GM15510 (cell line): Measurements from ENCODE around the gene SSH3.

Experiments used
- POLR2A ChIP-seq: IDR thresholded peaks from 3 replicates; pipeline ENCODE4 v1.6.1; 2011; ENCODE audit warnings: borderline replicate concordance; ENCODE audit not compliant: insufficient read length; ENCODE audit errors: extremely low read depth

Gene SSH3

GRCh38 chr11:67293090-67293489, 10.2 kb upstream of the SSH3 start:
- TF ChIP-seq POLR2A = no peak

- TF ChIP-seq POLR2A = no peak
These were observed 7.5 kb upstream of the SSH3 start for GRCh38 chr11:67295846-67296245.

GRCh38 chr11:67298786-67299185, 4.5 kb upstream of the SSH3 start:
- TF ChIP-seq POLR2A = no peak

GRCh38 chr11:67299471-67300191, 3.7 kb upstream of the SSH3 start:
- no peak for TF ChIP-seq POLR2A

GRCh38 chr11:67300256-67300755, 3.0 kb upstream of the SSH3 start:
- TF ChIP-seq POLR2A = no peak

GRCh38 chr11:67300756-67301312, 2.5 kb upstream of the SSH3 start:
- no peak for TF ChIP-seq POLR2A

- TF ChIP-seq POLR2A = no peak
These were observed 1.9 kb upstream of the SSH3 start for GRCh38 chr11:67301313-67301921.

GRCh38 chr11:67301951-67302516, 1.3 kb upstream of the SSH3 start:
- no peak for TF ChIP-seq POLR2A

GRCh38 chr11:67302571-67303131, 679 bp upstream of the SSH3 start:
- no peak for TF ChIP-seq POLR2A

GRCh38 chr11:67303835-67304411, 593 bp downstream of the SSH3 start:
- no peak for TF ChIP-seq POLR2A

GRCh38 chr11:67304511-67305113, 1.3 kb downstream of the SSH3 start:
- TF ChIP-seq POLR2A = no peak

- TF ChIP-seq POLR2A = no peak
These were observed 3.6 kb downstream of the SSH3 start for GRCh38 chr11:67306769-67307544.

GRCh38 chr11:67307545-67308001, 4.2 kb downstream of the SSH3 start:
- TF ChIP-seq POLR2A = no peak
